GM23248 (cell line): ENCODE data around the gene ZBTB20. TPM values are rescaled to one million over a fixed set of nuclear protein-coding genes. Genes with fewer than 3 reads are reported as not detected.

Experiments
- DNase-seq: peaks from one replicate; pipeline ENCODE4 v3.0.0-alpha.2; 2015
- H2AFZ ChIP-seq: fragments of 200-600 bp; sonication (generic); 2 replicates; pipeline ENCODE4 v1.6.1; 2016; ENCODE audit warnings: antibody characterized with exemption
- H3F3A ChIP-seq: fragments of 200-600 bp; sonication (generic); 2 replicates; pipeline ENCODE4 v1.6.1; 2016; ENCODE audit warnings: mild to moderate bottlenecking, antibody characterized with exemption, mixed run types; ENCODE audit not compliant: insufficient read depth
- H3K27ac ChIP-seq: fragments of 200-600 bp; sonication (generic); 2 replicates; pipeline ENCODE4 v1.5.1; 2016; ENCODE audit warnings: mild to moderate bottlenecking
- H3K27me3 ChIP-seq: fragments of 200-600 bp; sonication (generic); replicated peaks from 2 replicates; pipeline ENCODE4 v1.6.1; 2016; ENCODE audit warnings: mild to moderate bottlenecking; ENCODE audit not compliant: insufficient read depth
- H3K36me3 ChIP-seq: fragments of 200-600 bp; sonication (generic); 2 replicates; pipeline ENCODE4 v1.6.1; 2016; ENCODE audit warnings: low read depth, mild to moderate bottlenecking
- H3K4me1 ChIP-seq: fragments of 200-600 bp; sonication (generic); 2 replicates; pipeline ENCODE4 v1.6.1; 2016; ENCODE audit warnings: mild to moderate bottlenecking; ENCODE audit not compliant: insufficient read depth
- H3K4me2 ChIP-seq: fragments of 200-600 bp; sonication (generic); one replicate; pipeline ENCODE4 v1.6.1; 2016; ENCODE audit warnings: mild to moderate bottlenecking; ENCODE audit not compliant: unreplicated experiment
- H3K4me3 ChIP-seq: fragments of 200-600 bp; sonication (generic); 2 replicates; pipeline ENCODE4 v1.5.1; 2016; ENCODE audit warnings: mild to moderate bottlenecking
- H3K79me2 ChIP-seq: fragments of 200-600 bp; sonication (generic); 2 replicates; pipeline ENCODE4 v1.6.1; 2016; ENCODE audit warnings: mild to moderate bottlenecking; ENCODE audit not compliant: insufficient read depth
- H3K9ac ChIP-seq: fragments of 200-600 bp; sonication (generic); 2 replicates; pipeline ENCODE4 v1.6.1; 2016; ENCODE audit warnings: mild to moderate bottlenecking
- H3K9me2 ChIP-seq: fragments of 200-600 bp; sonication (generic); 2 replicates; pipeline ENCODE4 v1.6.1; 2016; ENCODE audit warnings: mixed run types, mild to moderate bottlenecking, moderate library complexity; ENCODE audit not compliant: insufficient read depth
- H3K9me3 ChIP-seq: fragments of 200-600 bp; sonication (generic); one replicate; pipeline ENCODE4 v1.6.1; 2017; ENCODE audit warnings: low read depth
- H4K20me1 ChIP-seq: fragments of 200-600 bp; sonication (generic); 2 replicates; pipeline ENCODE4 v1.6.0; 2016; ENCODE audit not compliant: insufficient read depth
- EZH2 ChIP-seq: fragments of 200-600 bp; sonication (generic); IDR thresholded peaks from 2 replicates; pipeline ENCODE4 v1.6.1; 2018; ENCODE audit warnings: antibody characterized with exemption, mild to moderate bottlenecking; ENCODE audit not compliant: insufficient read depth, poor library complexity, severe bottlenecking
- EZH2phosphoT487 ChIP-seq: fragments of 200-600 bp; sonication (generic); IDR thresholded peaks from 2 replicates; pipeline ENCODE4 v1.6.1; 2018; ENCODE audit warnings: antibody characterized with exemption, moderate library complexity, mild to moderate bottlenecking, low read depth; ENCODE audit not compliant: insufficient read depth
- WGBS, 2 experiments: methylation state at CpG; one replicate each; pipeline ENCODE4 v1.1.6; 2015 to 2017; ENCODE audit warnings: low lambda C conversion rate in 2 of 2, low coverage in 1 of 2; ENCODE audit errors: missing lambda C conversion rate in 2 of 2; 5-methylcytosine and 5-hydroxymethylcytosine counted together
- in situ Hi-C: fragments of 300-500 bp; cut with MboI; formaldehyde crosslinking; loops from 2 replicates; pipeline ENCODE4 v1.15.0; 2020
- polyA plus RNA-seq: library from polyadenylated mRNA; unstranded; fragments of >200 nt; fragmentation: Nextera tagmentation; extraction: Ambion mirVana; gene quantifications from 2 replicates; pipeline ENCODE4 v1.2.1, GENCODE V29; 2016
- total RNA-seq: library from RNA; depleted of rRNA; stranded (reverse); fragments of >200 nt; shearing (Covaris generic); gene quantifications from 2 replicates; pipeline ENCODE4 v1.2.3, GENCODE V29; 2014

The ZBTB20 gene
- total and polyA plus RNA-seq, 2 experiments from 2014 or later, result 9.2 to 12.2 TPM

- no peaks in the 10 kb centered on the region for H4K20me1 ChIP-seq
- H3K27ac ChIP-seq, result no peak overlapping the region
- H3K79me2 ChIP-seq, result no peaks in the 10 kb centered on the region; the same call in 1 of the 2 replicates
- peak overlapping the region; percentile 28 for H3K4me2 ChIP-seq
- no peaks in the 10 kb centered on the region for H3K9me3 ChIP-seq
- no peaks in the 10 kb centered on the region for H3K9me2 ChIP-seq
- H3K9ac ChIP-seq, result no peak overlapping the region; the same call in 1 of the 2 replicates
- H3K4me3 ChIP-seq, result peak overlapping the region; percentile 46
- peak; percentile 47 for DNase-seq
- no peak for TF ChIP-seq EZH2phosphoT487
- TF ChIP-seq EZH2, result no peak
- no peaks in the 10 kb centered on the region for H3F3A ChIP-seq
- H3K4me1 ChIP-seq, result 0 out of 2 replicates have a peak, but pooled peaks cover 4% of the 10 kb centered on the region
- H3K36me3 ChIP-seq, result no peaks in the 10 kb centered on the region
- in situ Hi-C loops, result no loop called here
- no peaks in the 10 kb centered on the region for H3K27me3 ChIP-seq
- H2AFZ ChIP-seq, result peak overlapping the region; percentile 17; the same call in 1 of the 2 replicates
- 29 to 31% methylated on average over 7 of the region's 7 CpGs for WGBS, 2 experiments
These were observed 753.6 kb downstream of the ZBTB20 start for GRCh38 chr3:114393367-114394072.

- Histone ChIP-seq H3K27me3 (no peaks in the 10 kb centered on the region), H3K9me3 (no peaks in the 10 kb centered on the region), H3K27ac (no peak overlapping the region), H3K4me3 (no peak overlapping the region), H3F3A (no peaks in the 10 kb centered on the region), H3K36me3 (no peaks in the 10 kb centered on the region), H2AFZ (no peak overlapping the region), H3K4me2 (no peak overlapping the region), H4K20me1 (no peaks in the 10 kb centered on the region), H3K4me1 (0 out of 2 replicates have a peak, but pooled peaks cover 4% of the 10 kb centered on the region), H3K9me2 (no peaks in the 10 kb centered on the region), H3K79me2 (no peaks in the 10 kb centered on the region; the same call in 1 of the 2 replicates), H3K9ac (no peak overlapping the region)
- no peak for DNase-seq
- in situ Hi-C loops, result no loop called here
- TF ChIP-seq EZH2phosphoT487 (no peak), EZH2 (no peak)
- 97 to 100% methylated on average over 2 of the region's 2 CpGs for WGBS, 2 experiments
These were observed 754.3 kb downstream of the ZBTB20 start for GRCh38 chr3:114392831-114393230.

GRCh38 chr3:114389156-114389555 is 757.9 kb downstream of the ZBTB20 start:
- Histone ChIP-seq H3K9ac (no peak overlapping the region), H3K27ac (no peak overlapping the region), H3K27me3 (no peaks in the 10 kb centered on the region), H3K9me3 (no peaks in the 10 kb centered on the region), H3F3A (peaks cover 10% of the 10 kb centered on the region), H3K4me1 (0 out of 2 replicates have a peak, but pooled peaks cover 13% of the 10 kb centered on the region), H3K4me3 (no peak overlapping the region), H4K20me1 (no peaks in the 10 kb centered on the region), H3K4me2 (no peak overlapping the region), H2AFZ (no peak overlapping the region), H3K9me2 (no peaks in the 10 kb centered on the region), H3K36me3 (no peaks in the 10 kb centered on the region), H3K79me2 (no peaks in the 10 kb centered on the region; the same call in 1 of the 2 replicates)
- DNase-seq, result no peak
- WGBS, 2 experiments, result 90 to 96% methylated on average over 4 of the region's 4 CpGs
- no peak for TF ChIP-seq EZH2phosphoT487
- TF ChIP-seq EZH2, result no peak
- in situ Hi-C loops, result no loop called here

GRCh38 chr3:114384558-114384903 is 762.6 kb downstream of the ZBTB20 start:
- peak overlapping the region; percentile 80 for H3K4me3 ChIP-seq
- peaks cover 34% of the 10 kb centered on the region for H3F3A ChIP-seq
- in situ Hi-C loops, result no loop called here
- H2AFZ ChIP-seq, result peak overlapping the region; percentile 94
- DNase-seq, result peak; percentile 59
- H3K79me2 ChIP-seq, result no peaks in the 10 kb centered on the region
- H3K9me3 ChIP-seq, result no peaks in the 10 kb centered on the region
- peak overlapping the region; percentile 90 for H3K9ac ChIP-seq
- H3K36me3 ChIP-seq, result no peaks in the 10 kb centered on the region
- TF ChIP-seq EZH2phosphoT487, result no peak
- no peak for TF ChIP-seq EZH2
- no peaks in the 10 kb centered on the region for H4K20me1 ChIP-seq
- H3K4me1 ChIP-seq, result peaks cover 34% of the 10 kb centered on the region
- 35 to 36% methylated on average over 4 of the region's 4 CpGs for WGBS, 2 experiments
- H3K27ac ChIP-seq, result peak overlapping the region; percentile 91
- no peaks in the 10 kb centered on the region for H3K27me3 ChIP-seq
- H3K4me2 ChIP-seq, result peak overlapping the region; percentile 94
- no peaks in the 10 kb centered on the region for H3K9me2 ChIP-seq
